ENCODE measurements around the gene FAM78A. TPM values are rescaled to one million over a fixed set of nuclear protein-coding genes. Genes with fewer than 3 reads are reported as not detected.

FAM78A gene
- total RNA-seq, 2 donors from 2014 or later = 59.5 to 60.4 TPM

DNA sequence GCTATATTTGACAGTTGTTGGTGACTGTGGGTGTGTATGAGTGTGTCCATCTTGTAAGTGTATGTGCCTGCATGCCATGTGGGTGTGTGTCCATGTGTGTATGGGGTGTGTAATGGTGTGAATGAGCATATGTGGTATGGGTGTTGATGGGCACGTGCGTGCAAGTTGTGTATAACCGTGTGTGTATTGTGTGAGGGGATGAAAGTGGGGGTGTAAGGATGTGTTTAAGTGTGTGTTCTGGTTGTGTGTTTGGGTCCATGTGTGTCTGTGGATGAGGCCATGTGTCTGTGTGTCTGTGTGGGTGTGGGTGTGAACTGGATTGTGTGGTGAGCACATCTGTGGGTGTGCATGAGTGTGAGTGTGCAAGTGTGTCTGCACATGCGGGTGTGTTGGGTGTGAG lies 5.9 kb upstream of the FAM78A start:
- Mint-ChIP-seq H3K36me3 (ENCODE audit: low read depth) (peaks cover 7% of the 10 kb centered on the region), H3K27me3 (peaks cover 9% of the 10 kb centered on the region), H3K4me1 (peaks cover 25% of the 10 kb centered on the region), H3K4me3 (peak overlapping the region; percentile 88), H3K27ac (no peak overlapping the region)
- DNase-seq (no peak), ATAC-seq (no peak)
- no peaks in the 10 kb centered on the region for H3K9me3 ChIP-seq (ENCODE audit: control insufficient read depth, low read length, poor library complexity, severe bottlenecking)

DNA sequence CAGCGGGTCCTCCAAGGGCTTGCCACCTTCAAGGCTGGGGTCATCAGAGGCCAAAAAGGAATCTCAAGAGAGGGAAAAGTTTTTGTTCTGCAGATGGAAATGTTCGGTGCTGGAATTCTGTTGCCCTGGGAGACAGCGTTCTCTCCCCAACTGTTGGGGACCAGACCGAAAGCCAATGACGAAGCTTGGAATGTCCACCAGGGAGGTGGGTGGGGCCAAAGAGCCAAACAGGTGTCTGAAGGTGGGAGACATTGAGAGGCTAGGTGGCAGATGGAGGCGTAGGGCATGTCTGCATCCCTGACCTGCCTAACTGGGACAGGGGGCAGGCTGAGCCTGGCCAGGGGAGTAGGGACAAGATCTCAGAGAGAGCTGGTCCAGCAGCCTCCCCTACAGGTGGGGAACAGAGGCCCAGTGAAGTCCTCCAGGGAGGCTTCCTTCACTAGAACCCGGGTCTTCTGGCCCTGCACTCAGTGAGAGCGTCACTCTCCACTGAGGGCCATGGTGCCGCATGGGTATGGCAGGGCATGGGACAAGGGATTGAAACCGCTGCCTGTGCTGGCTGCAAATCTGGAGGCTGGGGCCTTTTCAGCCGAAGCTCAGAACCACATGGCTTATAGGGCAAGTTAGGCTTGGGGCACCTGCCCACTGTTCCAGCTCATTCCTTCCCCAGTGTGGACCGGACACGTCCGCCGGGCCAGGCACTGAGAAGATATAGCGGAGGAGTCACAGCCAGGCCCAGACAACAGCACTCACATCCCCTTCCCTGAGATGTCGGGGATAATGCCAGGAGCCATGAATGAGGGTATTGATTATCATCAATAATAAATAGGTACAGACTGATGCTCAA lies 5.0 kb upstream of the FAM78A start:
- no peak overlapping the region for H3K27ac Mint-ChIP-seq
- H3K4me1 Mint-ChIP-seq = peaks cover 25% of the 10 kb centered on the region
- DNase-seq = no peak
- peaks cover 9% of the 10 kb centered on the region for H3K27me3 Mint-ChIP-seq
- ATAC-seq = no peak
- H3K36me3 Mint-ChIP-seq (ENCODE audit: low read depth) = peaks cover 7% of the 10 kb centered on the region
- H3K9me3 ChIP-seq (ENCODE audit: control insufficient read depth, low read length, poor library complexity, severe bottlenecking) = no peaks in the 10 kb centered on the region
- peak overlapping the region; percentile 88 for H3K4me3 Mint-ChIP-seq

DNA sequence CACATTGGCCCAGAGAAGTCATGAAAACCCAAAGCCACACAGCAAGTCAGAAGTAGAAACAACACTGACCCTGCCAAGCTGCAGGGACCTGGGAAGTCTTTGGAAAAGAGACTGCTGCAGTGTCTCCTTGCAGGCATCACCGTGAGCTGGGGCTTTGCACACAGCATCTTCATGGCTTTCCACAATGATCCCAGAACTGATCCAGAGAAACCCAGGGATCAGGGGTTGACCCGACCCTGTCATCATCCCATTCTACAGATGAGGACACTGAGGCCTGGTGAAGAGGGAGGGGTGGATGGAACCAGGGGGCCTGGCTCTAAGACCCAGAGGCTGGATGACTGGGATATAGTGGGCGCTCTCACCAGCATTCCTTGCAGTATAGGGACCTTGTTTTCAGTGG lies 4.3 kb upstream of the FAM78A start:
- Mint-ChIP-seq H3K36me3 (ENCODE audit: low read depth) (peaks cover 10% of the 10 kb centered on the region), H3K27me3 (peaks cover 9% of the 10 kb centered on the region), H3K4me3 (no peak overlapping the region), H3K27ac (no peak overlapping the region), H3K4me1 (peaks cover 25% of the 10 kb centered on the region)
- ATAC-seq (no peak), DNase-seq (no peak)
- no peaks in the 10 kb centered on the region for H3K9me3 ChIP-seq (ENCODE audit: control insufficient read depth, low read length, poor library complexity, severe bottlenecking)

DNA sequence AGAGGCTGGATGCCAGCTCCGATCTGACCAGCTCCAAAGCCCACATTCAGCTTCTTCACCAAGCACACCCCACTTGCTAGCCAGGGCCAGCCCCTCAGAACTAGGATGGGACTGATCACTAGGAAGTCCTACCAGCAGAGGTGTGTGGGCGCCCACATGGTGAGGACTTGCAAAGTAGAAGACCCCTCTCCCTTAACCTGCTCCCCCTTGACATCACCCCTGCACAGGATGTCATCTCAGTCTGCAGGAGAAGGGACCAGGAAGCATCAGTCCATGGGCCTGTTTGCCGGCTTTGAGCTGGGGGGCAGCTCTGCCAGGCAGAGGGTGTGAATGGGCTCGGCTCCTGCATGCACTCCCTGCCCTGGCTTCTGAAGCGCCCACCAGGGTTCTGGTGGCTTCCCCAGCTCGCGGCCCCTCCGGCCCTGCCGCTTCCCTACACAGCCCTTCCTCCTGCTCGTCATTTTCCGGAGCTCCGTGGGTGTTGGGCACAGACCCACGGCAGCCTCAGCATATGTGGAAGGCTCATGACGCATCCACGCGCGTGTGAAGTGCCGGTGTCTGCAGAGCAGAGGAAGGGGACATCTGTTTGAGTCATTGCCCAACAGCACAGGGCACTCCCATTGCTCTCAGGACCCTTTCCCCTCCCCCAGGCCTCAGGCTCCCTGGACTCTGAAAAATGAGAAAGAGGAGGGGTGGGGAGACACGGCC lies 3.7 kb upstream of the FAM78A start:
- no peaks in the 10 kb centered on the region for H3K9me3 ChIP-seq (ENCODE audit: control insufficient read depth, low read length, poor library complexity, severe bottlenecking)
- no peak for ATAC-seq
- Mint-ChIP-seq H3K4me3 (no peak overlapping the region), H3K27ac (no peak overlapping the region), H3K4me1 (peaks cover 25% of the 10 kb centered on the region), H3K36me3 (ENCODE audit: low read depth) (peaks cover 12% of the 10 kb centered on the region), H3K27me3 (peaks cover 9% of the 10 kb centered on the region)
- no peak for DNase-seq

DNA sequence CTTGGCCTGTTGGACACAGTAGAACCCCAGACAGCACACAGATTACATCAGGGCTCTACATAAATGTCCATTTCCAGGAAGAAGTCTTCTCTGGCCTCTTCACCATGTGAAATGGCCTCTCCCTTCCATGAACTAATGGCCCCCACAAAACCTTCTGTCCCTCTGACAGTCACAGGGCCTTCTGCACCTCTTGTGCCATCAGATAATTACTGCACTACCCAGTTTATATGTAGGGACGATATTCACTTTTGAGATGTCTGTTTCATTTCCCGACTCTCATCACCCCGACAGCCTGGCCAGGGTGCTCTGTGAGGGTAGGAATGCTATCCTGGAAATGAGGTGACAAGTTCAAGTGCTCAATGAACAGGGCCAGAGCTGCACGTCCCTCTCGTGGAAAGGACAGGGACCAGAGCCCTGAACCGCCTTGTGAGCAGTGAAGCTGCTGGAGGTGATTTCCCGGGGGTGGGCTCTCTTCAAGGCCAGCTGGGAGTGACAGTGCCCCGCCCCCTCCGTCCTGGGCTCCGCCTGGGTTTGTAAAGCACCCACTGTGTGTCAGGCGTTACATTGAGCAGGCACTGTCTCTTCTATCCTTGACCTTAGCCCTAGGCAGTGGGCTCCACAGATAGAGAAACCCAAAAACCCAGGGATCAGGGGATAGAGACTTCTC lies 3.0 kb upstream of the FAM78A start:
- Mint-ChIP-seq H3K4me3 (peak overlapping the region; percentile 95), H3K27me3 (peaks cover 9% of the 10 kb centered on the region), H3K36me3 (ENCODE audit: low read depth) (peaks cover 12% of the 10 kb centered on the region), H3K4me1 (peaks cover 25% of the 10 kb centered on the region), H3K27ac (peak overlapping the region; percentile 92)
- DNase-seq (no peak), ATAC-seq (no peak)
- H3K9me3 ChIP-seq (ENCODE audit: control insufficient read depth, low read length, poor library complexity, severe bottlenecking) = no peaks in the 10 kb centered on the region

DNA sequence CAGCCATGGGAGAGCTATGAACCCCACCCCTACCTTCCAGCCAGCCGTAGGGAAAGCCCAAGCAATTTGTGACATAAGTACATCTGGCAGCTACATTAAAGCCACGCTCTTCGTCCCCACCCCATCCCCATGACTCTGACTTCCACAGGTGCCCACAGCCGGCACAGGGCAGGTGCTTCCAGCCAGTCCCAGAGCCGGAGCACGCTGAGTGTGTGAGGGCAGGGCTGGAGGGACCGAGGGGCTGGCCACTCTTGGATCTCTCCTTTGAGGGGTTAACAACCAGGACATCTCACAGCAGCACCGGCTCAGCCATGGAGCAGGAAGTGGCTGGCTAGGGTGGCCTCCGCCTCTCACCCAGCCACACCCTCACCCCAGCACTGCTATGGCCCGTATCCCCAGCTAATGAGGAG lies 2.4 kb upstream of the FAM78A start:
- DNase-seq (no peak), ATAC-seq (peak; percentile 58)
- Mint-ChIP-seq H3K36me3 (ENCODE audit: low read depth) (peaks cover 12% of the 10 kb centered on the region), H3K27me3 (peaks cover 9% of the 10 kb centered on the region), H3K27ac (peak overlapping the region; percentile 92), H3K4me3 (peak overlapping the region; percentile 95), H3K4me1 (peaks cover 31% of the 10 kb centered on the region)
- no peaks in the 10 kb centered on the region for H3K9me3 ChIP-seq (ENCODE audit: control insufficient read depth, low read length, poor library complexity, severe bottlenecking)

DNA sequence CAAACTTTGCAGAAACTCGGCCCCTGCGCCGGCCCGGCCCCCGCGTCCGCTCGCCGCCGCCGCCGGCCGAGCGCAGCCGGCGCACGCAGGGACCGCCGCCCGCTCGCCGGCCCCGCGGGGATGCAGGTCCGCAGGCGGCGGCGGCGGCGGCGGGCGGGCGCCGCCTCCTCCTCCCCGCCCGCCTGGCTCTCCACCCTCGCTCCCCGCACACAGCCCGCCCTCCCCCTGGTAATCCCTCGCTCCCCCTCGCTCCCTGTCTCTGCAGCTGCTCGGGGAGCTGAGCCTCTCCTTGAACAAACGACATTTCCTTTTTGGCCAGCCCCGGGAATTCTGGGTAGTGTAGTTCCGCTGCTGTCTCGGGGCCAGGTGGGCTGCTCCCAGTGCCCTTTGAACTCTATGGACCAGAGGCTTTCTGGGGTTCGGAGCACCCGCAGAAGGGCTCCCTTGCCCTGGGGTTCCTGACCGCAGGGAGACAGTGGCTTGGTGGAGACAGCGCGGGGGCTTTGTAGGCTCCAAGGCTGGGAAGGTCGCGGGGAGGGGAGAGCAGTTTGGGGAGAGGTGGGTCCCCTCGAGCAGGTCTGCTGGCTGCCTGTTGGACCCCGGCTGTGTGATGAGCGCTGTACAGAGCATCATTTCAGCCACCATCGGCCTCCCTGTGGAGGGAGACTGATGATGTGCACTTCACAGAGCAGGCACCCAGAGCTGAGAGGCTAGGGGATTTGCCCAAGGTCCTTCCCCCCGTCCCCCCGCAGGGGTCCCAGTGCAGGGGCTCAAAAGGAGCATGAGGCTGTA lies 1.8 kb upstream of the FAM78A start:
- H3K27ac Mint-ChIP-seq = peak overlapping the region; percentile 92
- ATAC-seq = peak; percentile 66
- peak overlapping the region; percentile 95 for H3K4me3 Mint-ChIP-seq
- H3K9me3 ChIP-seq (ENCODE audit: control insufficient read depth, low read length, poor library complexity, severe bottlenecking) = no peaks in the 10 kb centered on the region
- H3K36me3 Mint-ChIP-seq (ENCODE audit: low read depth) = peaks cover 12% of the 10 kb centered on the region
- peaks cover 37% of the 10 kb centered on the region for H3K4me1 Mint-ChIP-seq
- DNase-seq = peak; percentile 36 to 65 (median 60)
- peaks cover 9% of the 10 kb centered on the region for H3K27me3 Mint-ChIP-seq

DNA sequence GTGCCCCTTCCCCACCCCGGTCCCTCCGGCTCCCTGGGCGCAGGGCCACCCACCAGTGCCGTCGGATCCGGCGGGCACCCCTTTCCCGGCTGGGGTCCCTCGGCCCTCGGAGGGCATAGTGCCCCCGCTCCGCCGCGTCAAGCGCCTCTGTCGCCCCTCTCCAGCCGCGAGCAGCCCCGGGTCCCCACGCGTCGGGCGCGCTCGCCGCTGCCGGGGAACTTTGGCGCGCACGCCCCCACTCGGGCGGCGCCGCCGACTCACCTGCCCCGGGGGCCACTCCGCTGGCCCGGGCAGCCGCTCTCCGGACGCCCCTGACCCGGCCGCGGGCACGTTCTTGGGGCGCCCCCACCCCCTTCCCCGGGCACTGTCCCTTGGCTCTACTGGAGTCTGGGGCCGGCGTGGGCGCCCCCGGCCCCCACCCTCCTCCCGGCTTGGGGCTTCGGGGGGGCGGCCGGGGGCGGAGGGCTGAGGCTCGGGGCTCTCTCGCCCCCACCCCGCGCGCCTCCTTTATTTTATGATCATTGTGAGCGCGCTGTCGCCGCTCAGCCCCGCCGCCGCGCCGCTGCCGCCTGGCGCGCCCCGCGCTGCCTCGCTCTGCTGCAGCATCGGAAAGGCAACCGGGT lies 1.1 kb upstream of the FAM78A start:
- peak overlapping the region; percentile 92 for H3K27ac Mint-ChIP-seq
- ATAC-seq (peak; percentile 18), DNase-seq (no peak)
- H3K27me3 Mint-ChIP-seq = peaks cover 9% of the 10 kb centered on the region
- H3K4me3 Mint-ChIP-seq = peak overlapping the region; percentile 19
- peaks cover 38% of the 10 kb centered on the region for H3K4me1 Mint-ChIP-seq
- no peaks in the 10 kb centered on the region for H3K9me3 ChIP-seq (ENCODE audit: control insufficient read depth, low read length, poor library complexity, severe bottlenecking)
- peaks cover 12% of the 10 kb centered on the region for H3K36me3 Mint-ChIP-seq (ENCODE audit: low read depth)

DNA sequence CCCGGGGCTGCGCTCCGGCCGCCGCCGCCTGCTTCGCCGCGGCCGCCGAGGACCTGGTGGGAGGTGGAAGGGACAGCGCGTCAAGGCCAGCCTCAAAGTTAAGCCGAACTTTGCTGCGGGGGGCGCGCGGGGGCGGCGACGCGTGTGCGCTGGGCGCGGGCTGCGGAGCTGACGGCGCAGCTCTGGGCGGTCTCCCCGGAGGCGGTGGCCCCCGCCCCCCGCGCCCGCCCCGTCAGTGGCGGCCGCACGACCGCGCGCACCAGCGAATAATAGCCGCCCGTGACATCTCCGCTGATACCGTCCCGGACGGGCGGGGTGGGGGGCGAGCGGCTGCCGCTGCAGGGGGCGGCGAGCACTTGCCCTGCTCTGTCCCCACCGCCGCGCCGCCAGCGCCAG lies 579 bp upstream of the FAM78A start:
- no peak overlapping the region for H3K27ac Mint-ChIP-seq
- DNase-seq (peak in 2 of 3 donors; percentile 45 to 49), ATAC-seq (peak; percentile 37)
- H3K4me1 Mint-ChIP-seq = peaks cover 37% of the 10 kb centered on the region
- H3K27me3 Mint-ChIP-seq = peaks cover 4% of the 10 kb centered on the region
- H3K36me3 Mint-ChIP-seq (ENCODE audit: low read depth) = peaks cover 6% of the 10 kb centered on the region
- H3K4me3 Mint-ChIP-seq = peak overlapping the region; percentile 19
- H3K9me3 ChIP-seq (ENCODE audit: control insufficient read depth, low read length, poor library complexity, severe bottlenecking) = no peaks in the 10 kb centered on the region

DNA sequence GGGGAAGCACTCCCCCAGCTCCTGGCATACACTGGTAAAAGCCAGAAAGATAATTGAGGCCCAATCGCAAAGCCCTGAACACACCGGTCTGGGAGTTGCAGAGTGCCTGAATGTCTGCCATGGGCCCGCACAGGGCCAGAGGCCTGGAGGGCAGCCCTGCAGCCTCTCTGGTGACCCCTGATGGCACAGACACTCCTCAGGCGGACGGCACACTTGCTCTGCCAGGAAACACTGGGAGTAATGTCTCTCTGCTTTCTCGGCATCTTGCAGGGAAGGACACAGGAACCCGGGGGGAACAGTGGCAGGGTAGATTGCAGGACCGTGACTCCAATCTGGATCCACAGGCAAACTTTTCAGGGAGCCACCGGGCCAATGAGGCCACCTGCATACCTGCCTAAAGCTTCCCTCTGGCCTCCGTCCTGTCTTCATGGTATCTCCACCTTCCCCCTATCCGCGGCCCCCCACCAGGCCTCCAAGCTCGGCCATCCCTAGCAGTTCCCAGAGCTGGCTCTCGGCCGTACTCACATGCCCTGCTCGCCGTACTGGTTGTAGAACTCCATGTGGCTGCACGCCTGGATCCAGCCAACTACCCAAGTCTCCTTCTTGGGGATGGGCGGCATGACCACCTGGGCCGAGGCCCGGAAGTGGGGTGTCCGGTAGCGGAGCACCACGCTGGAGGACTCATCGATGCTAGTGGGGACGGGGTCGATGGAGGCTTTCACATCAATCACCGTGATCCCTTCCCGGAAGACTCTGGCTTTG lies 797 bp downstream of the FAM78A start:
- Mint-ChIP-seq H3K36me3 (ENCODE audit: low read depth) (peaks cover 5% of the 10 kb centered on the region), H3K4me1 (peaks cover 42% of the 10 kb centered on the region), H3K27me3 (no peaks in the 10 kb centered on the region), H3K4me3 (peak overlapping the region; percentile 98), H3K27ac (peak overlapping the region; percentile 99)
- DNase-seq (no peak), ATAC-seq (no peak)
- H3K9me3 ChIP-seq (ENCODE audit: control insufficient read depth, low read length, poor library complexity, severe bottlenecking) = no peaks in the 10 kb centered on the region

DNA sequence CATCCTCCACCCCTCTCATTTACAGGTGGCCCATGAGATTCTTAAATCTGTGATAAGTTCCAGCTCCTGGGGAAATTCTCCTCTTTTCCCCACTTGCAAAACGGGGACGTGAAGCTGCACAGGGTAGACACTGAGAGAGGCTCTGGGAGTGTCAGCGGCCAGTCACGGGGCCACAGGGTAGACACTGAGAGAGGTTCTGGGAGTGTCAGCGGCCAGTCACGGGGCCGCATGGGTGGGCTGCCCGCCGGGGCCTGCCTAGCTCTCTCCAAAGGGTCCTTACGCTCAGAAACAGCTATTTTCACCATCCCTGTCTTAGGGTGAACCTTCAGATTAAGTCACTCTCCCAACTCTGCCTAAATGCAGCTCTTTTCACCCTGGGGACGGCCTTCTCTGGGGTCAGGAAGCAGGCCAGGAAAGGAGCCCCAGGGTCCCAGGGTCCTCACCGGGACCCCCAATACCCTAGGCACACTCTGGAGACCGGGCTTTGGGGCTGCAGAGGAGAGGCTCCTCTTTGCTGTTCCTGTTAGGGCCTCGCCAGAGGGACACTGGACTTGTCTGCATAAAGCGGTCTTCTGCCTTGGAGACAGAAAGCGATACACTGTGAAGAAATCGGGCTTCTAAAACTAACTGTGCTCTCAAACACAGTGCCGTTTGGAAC lies 1.5 kb downstream of the FAM78A start:
- no peaks in the 10 kb centered on the region for H3K27me3 Mint-ChIP-seq
- H3K4me3 Mint-ChIP-seq = peak overlapping the region; percentile 98
- H3K27ac Mint-ChIP-seq = peak overlapping the region; percentile 99
- no peak for ATAC-seq
- H3K36me3 Mint-ChIP-seq (ENCODE audit: low read depth) = peaks cover 5% of the 10 kb centered on the region
- H3K4me1 Mint-ChIP-seq = peaks cover 46% of the 10 kb centered on the region
- H3K9me3 ChIP-seq (ENCODE audit: control insufficient read depth, low read length, poor library complexity, severe bottlenecking) = no peaks in the 10 kb centered on the region
- DNase-seq = no peak
